H9 (cell line): ENCODE data around the gene HNRNPH2. TPM values are rescaled to one million over a fixed set of nuclear protein-coding genes. Genes with fewer than 3 reads are reported as not detected.

Source experiments
- DNase-seq: peaks from one replicate; pipeline ENCODE4 v3.0.0-alpha.2; 2017
- H2AFZ ChIP-seq: one replicate; pipeline ENCODE4 v1.6.1; 2013; ENCODE audit warnings: mild to moderate bottlenecking, low read length, control low read depth, moderate library complexity
- H2AK5ac ChIP-seq: 2 replicates; pipeline ENCODE4 v1.6.1; 2013; ENCODE audit warnings: low read length, control low read depth, mixed read lengths; ENCODE audit not compliant: insufficient read length
- H2BK120ac ChIP-seq: one replicate; pipeline ENCODE4 v1.6.1; 2013; ENCODE audit warnings: low read depth, mild to moderate bottlenecking, low read length, control low read depth, inconsistent platforms; ENCODE audit not compliant: poor library complexity, severe bottlenecking
- H2BK12ac ChIP-seq: 2 replicates; pipeline ENCODE4 v1.6.1; 2013; ENCODE audit warnings: low read length, control low read depth, mixed read lengths, low read depth; ENCODE audit not compliant: insufficient read length
- H2BK15ac ChIP-seq: 2 replicates; pipeline ENCODE4 v1.6.1; 2013; ENCODE audit warnings: low read depth, low read length, control low read depth
- H2BK20ac ChIP-seq: one replicate; pipeline ENCODE4 v1.6.1; 2013; ENCODE audit warnings: low read depth, mild to moderate bottlenecking, low read length, control low read depth, inconsistent platforms; ENCODE audit not compliant: poor library complexity, severe bottlenecking
- H2BK5ac ChIP-seq: 2 replicates; pipeline ENCODE4 v1.6.1; 2013; ENCODE audit warnings: low read length, control low read depth, mixed read lengths; ENCODE audit not compliant: insufficient read length
- H3K14ac ChIP-seq: 2 replicates; pipeline ENCODE4 v1.6.1; 2013; ENCODE audit warnings: low read length, control low read depth; ENCODE audit not compliant: insufficient read depth
- H3K18ac ChIP-seq: 2 replicates; pipeline ENCODE4 v1.6.1; 2013; ENCODE audit warnings: low read depth, mild to moderate bottlenecking, mixed read lengths, low read length, control low read depth; ENCODE audit not compliant: insufficient read length
- H3K23ac ChIP-seq: 2 replicates; pipeline ENCODE4 v1.6.1; 2013; ENCODE audit warnings: low read length, control low read depth, mixed read lengths, low read depth; ENCODE audit not compliant: insufficient read length
- H3K23me2 ChIP-seq: 2 replicates; pipeline ENCODE4 v1.6.1; 2013; ENCODE audit warnings: low read depth, mild to moderate bottlenecking, mixed read lengths, low read length, control low read depth; ENCODE audit not compliant: insufficient read length, poor library complexity, severe bottlenecking
- H3K27ac ChIP-seq: 2 replicates; pipeline ENCODE4 v1.5.1; 2013; ENCODE audit warnings: low read length, control low read depth, mixed read lengths, low read depth; ENCODE audit not compliant: insufficient read length
- H3K27me3 ChIP-seq: 2 replicates; pipeline ENCODE4 v1.6.1; 2013; ENCODE audit warnings: low read length, control low read depth, inconsistent platforms; ENCODE audit not compliant: insufficient read depth
- H3K4ac ChIP-seq: 2 replicates; pipeline ENCODE4 v1.6.1; 2013; ENCODE audit warnings: low read depth, mild to moderate bottlenecking, control low read depth, inconsistent platforms, low read length, moderate library complexity
- H3K4me1 ChIP-seq: 2 replicates; pipeline ENCODE4 v1.6.1; 2013; ENCODE audit warnings: low read length, control low read depth, inconsistent platforms; ENCODE audit not compliant: insufficient read depth
- H3K4me2 ChIP-seq: 2 replicates; pipeline ENCODE4 v1.6.1; 2013; ENCODE audit warnings: low read length, control low read depth, mixed read lengths; ENCODE audit not compliant: insufficient read length, insufficient read depth
- H3K56ac ChIP-seq: 2 replicates; pipeline ENCODE4 v1.6.1; 2013; ENCODE audit warnings: low read depth, mild to moderate bottlenecking, mixed read lengths, low read length, control low read depth; ENCODE audit not compliant: insufficient read length
- H3K79me1 ChIP-seq: 2 replicates; pipeline ENCODE4 v1.6.1; 2013; ENCODE audit warnings: low read depth, mild to moderate bottlenecking, moderate library complexity, low read length, control low read depth, inconsistent platforms; ENCODE audit not compliant: insufficient read depth, poor library complexity, severe bottlenecking
- H3K79me2 ChIP-seq: 2 replicates; pipeline ENCODE4 v1.6.1; 2013; ENCODE audit warnings: low read length, control low read depth, inconsistent platforms; ENCODE audit not compliant: insufficient read depth
- H3K9ac ChIP-seq: 2 replicates; pipeline ENCODE4 v1.6.1; 2013; ENCODE audit warnings: low read length, control low read depth, mixed read lengths; ENCODE audit not compliant: insufficient read length; ENCODE audit errors: extremely low read depth
- H3K9me3 ChIP-seq: one replicate; pipeline ENCODE4 v1.6.1; 2013; ENCODE audit warnings: low read depth, low read length, inconsistent platforms; ENCODE audit not compliant: control insufficient read depth
- H3T11ph ChIP-seq: one replicate; pipeline ENCODE4 v1.6.1; 2013; ENCODE audit warnings: mild to moderate bottlenecking, low read length, control low read depth, inconsistent platforms
- H4K20me1 ChIP-seq: one replicate; pipeline ENCODE4 v1.6.1; 2013; ENCODE audit not compliant: control insufficient read depth, insufficient read length, insufficient read depth
- H4K5ac ChIP-seq: 2 replicates; pipeline ENCODE4 v1.6.1; 2013; ENCODE audit warnings: low read depth, mild to moderate bottlenecking, mixed read lengths, low read length, control low read depth; ENCODE audit not compliant: insufficient read length
- H4K8ac ChIP-seq: replicated peaks from 2 replicates; pipeline ENCODE4 v1.6.1; 2013; ENCODE audit warnings: low read length, control low read depth, mixed read lengths, low read depth; ENCODE audit not compliant: insufficient read length
- H4K91ac ChIP-seq: 2 replicates; pipeline ENCODE4 v1.6.1; 2013; ENCODE audit warnings: low read depth, mild to moderate bottlenecking, moderate library complexity, mixed read lengths, low read length, control low read depth; ENCODE audit not compliant: insufficient read length
- H3K27ac Mint-ChIP-seq, 3 experiments: 2 replicates in 2 of 3; 3 replicates in 1 of 3; pipeline ENCODE4 v1.8.0; 2020 to 2021; ENCODE audit warnings: mixed read lengths in 3 of 3, mild to moderate bottlenecking in 1 of 3, moderate library complexity in 1 of 3
- H3K27me3 Mint-ChIP-seq: 2 replicates; pipeline ENCODE4 v1.8.0; 2021; ENCODE audit warnings: low read depth, mild to moderate bottlenecking, moderate library complexity, mixed read lengths
- H3K36me3 Mint-ChIP-seq, 3 experiments: 2 replicates in 2 of 3; 3 replicates in 1 of 3; pipeline ENCODE4 v1.8.0; 2020 to 2021; ENCODE audit warnings: low read depth in 3 of 3, mixed read lengths in 3 of 3; ENCODE audit not compliant: insufficient read depth in 1 of 3
- H3K4me1 Mint-ChIP-seq, 2 experiments: 2 replicates each; pipeline ENCODE4 v1.8.0; 2020; ENCODE audit warnings: mixed read lengths in 2 of 2
- H3K4me3 Mint-ChIP-seq, 2 experiments: 2 replicates in 1 of 2; 3 replicates in 1 of 2; pipeline ENCODE4 v1.8.0; 2020 to 2021; ENCODE audit warnings: mild to moderate bottlenecking in 2 of 2, mixed read lengths in 2 of 2, moderate library complexity in 1 of 2
- H3K9me3 Mint-ChIP-seq, 2 experiments: 2 replicates in 1 of 2; 3 replicates in 1 of 2; pipeline ENCODE4 v1.8.0; 2020; ENCODE audit warnings: mild to moderate bottlenecking in 2 of 2, mixed read lengths in 2 of 2, moderate library complexity in 1 of 2
- CTCF ChIP-seq: fragments of 200-600 bp; sonication (generic); conservative IDR thresholded peaks from 3 replicates; pipeline ENCODE4 v1.8.0; 2021; ENCODE audit warnings: antibody characterized with exemption, mild to moderate bottlenecking
- WGBS: extraction: QIAGEN DNeasy Blood & Tissue Kit; methylation state at CpG from one replicate; pipeline ENCODE4 v1.1.7; 2013; ENCODE audit warnings: missing lambda C conversion rate, low lambda C conversion rate, mixed read lengths; ENCODE audit not compliant: insufficient read length; ENCODE audit errors: extremely low coverage; 5-methylcytosine and 5-hydroxymethylcytosine counted together
- total RNA-seq: library from RNA; stranded (reverse); gene quantifications from 2 replicates; pipeline ENCODE4 v1.2.1, GENCODE V29; 2021

The HNRNPH2 gene
- total RNA-seq, 1 experiment from 2014 or later, result 60.2 TPM

- Histone ChIP-seq H2BK5ac (no peak overlapping the region), H2BK15ac (no peak overlapping the region), H3K9ac (no peak overlapping the region), H3K56ac (no peak overlapping the region), H3K18ac (no peak overlapping the region), H4K91ac (no peak overlapping the region), H3K79me2 (peaks cover 7% of the 10 kb centered on the region; the same call in 1 of the 2 replicates), H3K27ac (no peak overlapping the region), H2AK5ac (no peak overlapping the region), H3T11ph (no peak overlapping the region), H2BK20ac (no peak overlapping the region), H2BK12ac (no peak overlapping the region), H4K20me1 (no peaks in the 10 kb centered on the region), H3K23ac (no peak overlapping the region), H3K4me2 (no peak overlapping the region), H3K4ac (no peak overlapping the region), H4K8ac (no peak overlapping the region), H4K5ac (no peak overlapping the region), H3K9me3 (peaks cover 21% of the 10 kb centered on the region), H2BK120ac (no peak overlapping the region), H3K79me1 (no peaks in the 10 kb centered on the region), H3K27me3 (no peaks in the 10 kb centered on the region), H2AFZ (no peak overlapping the region), H3K4me1 (no peaks in the 10 kb centered on the region), H3K23me2 (peaks cover 4% of the 10 kb centered on the region), H3K14ac (no peak overlapping the region)
- Mint-ChIP-seq H3K27me3 (peaks cover 1% of the 10 kb centered on the region; the same call in 1 of the 2 replicates), H3K36me3 (peaks cover 19 to 28% (median 21%) of the 10 kb centered on the region in 3 experiments), H3K27ac (no peak overlapping the region), H3K4me1 (peaks cover 13 to 16% of the 10 kb centered on the region in 2 experiments), H3K4me3 (no peak overlapping the region), H3K9me3 (peaks cover 69 to 70% of the 10 kb centered on the region in 2 experiments)
- WGBS, result no CpG with 5 or more reads among the region's 10 CpGs
- no peak for TF ChIP-seq CTCF
- no peak for DNase-seq
These were observed 4.0 kb downstream of the HNRNPH2 start for GRCh38 chrX:101411984-101412383.
